Panc1 (cell line): ENCODE data around the gene ATP10A. TPM values are rescaled to one million over a fixed set of nuclear protein-coding genes. Genes with fewer than 3 reads are reported as not detected.

Source experiments
- ATAC-seq: fragments of 200-7000 bp; cut with Tn5 transposase; 2 replicates; pipeline ENCODE4 v1.9.1; 2020; ENCODE audit warnings: mild to moderate bottlenecking, moderate library complexity
- BruUV-seq: library from RNA; stranded (reverse); fragments of 400-500 nt; replicated peaks from 2 replicates; lab custom pipeline; 2021; lab: Mats Ljungman, UMichigan
- CTCF ChIA-PET: fragments of 300-600 bp; sonication (Branson Sonifier 250); formaldehyde crosslinking; loops from one replicate; lab custom pipeline; 2022; ENCODE audit warnings: antibody characterized with exemption; lab: Charles Lee
- POLR2A ChIA-PET: fragments of 300-600 bp; sonication (Branson Sonifier 250); formaldehyde crosslinking; loops from one replicate; lab custom pipeline; 2022; ENCODE audit warnings: antibody characterized with exemption; lab: Charles Lee
- DNase-seq: peaks from one replicate; pipeline ENCODE4 v3.0.0-alpha.2; 2010; ENCODE audit warnings: low read depth, low spot score
- H3K27ac ChIP-seq: 2 replicates; pipeline ENCODE4 v1.5.1; 2011; ENCODE audit warnings: mild to moderate bottlenecking, low read length, inconsistent platforms
- H3K27me3 ChIP-seq: fragments of 200-500 bp; sonication (Bioruptor generic); 2 replicates; pipeline ENCODE4 v1.6.0; 2014; ENCODE audit warnings: low read length, inconsistent platforms; ENCODE audit not compliant: control insufficient read depth, insufficient read depth
- H3K36me3 ChIP-seq: fragments of 200-500 bp; sonication (Bioruptor generic); 2 replicates; pipeline ENCODE4 v1.5.1; 2014; ENCODE audit warnings: inconsistent platforms, mild to moderate bottlenecking, low read length, moderate library complexity; ENCODE audit not compliant: control insufficient read depth, insufficient read depth
- H3K4me1 ChIP-seq: 2 replicates; pipeline ENCODE4 v1.5.1; 2011; ENCODE audit warnings: inconsistent platforms, mild to moderate bottlenecking, low read length, moderate library complexity; ENCODE audit not compliant: control insufficient read depth, insufficient read depth
- H3K4me3 ChIP-seq, 2 experiments: 2 replicates each; pipeline ENCODE4 v1.5.1; 2011 to 2012; ENCODE audit warnings: low read depth in 2 of 2, low read length in 2 of 2, mild to moderate bottlenecking in 2 of 2, inconsistent platforms in 1 of 2, moderate library complexity in 1 of 2
- H3K9me3 ChIP-seq: fragments of 200-500 bp; sonication (Bioruptor generic); 2 replicates; pipeline ENCODE4 v1.5.1; 2014; ENCODE audit warnings: low read depth, mild to moderate bottlenecking, inconsistent platforms, low read length, moderate library complexity; ENCODE audit not compliant: control insufficient read depth, insufficient read depth
- CTCF ChIP-seq: fragments of 450-650 bp; IDR thresholded peaks from 2 replicates; pipeline ENCODE4 v1.5.1; 2017; ENCODE audit warnings: mild to moderate bottlenecking
- POLR2AphosphoS5 ChIP-seq: IDR thresholded peaks from 2 replicates; pipeline ENCODE4 v1.6.1; 2012; ENCODE audit warnings: mild to moderate bottlenecking, low read depth, low read length, moderate library complexity
- SIN3A ChIP-seq: IDR thresholded peaks from 2 replicates; pipeline ENCODE4 v1.6.1; 2012; ENCODE audit warnings: low read depth, mild to moderate bottlenecking, low read length, moderate library complexity, borderline replicate concordance; ENCODE audit not compliant: insufficient read depth
- TCF7L2 ChIP-seq: IDR thresholded peaks from 2 replicates; pipeline ENCODE4 v1.6.1; 2011; ENCODE audit warnings: mild to moderate bottlenecking, low read depth, low read length, inconsistent platforms
- in situ Hi-C: cut with HindIII; loops from 2 replicates; pipeline ENCODE4 v1.10.0; 2016; ENCODE audit warnings: low sequenced_read_pairs, low pct_unique_long_range_greater_than_20kb
- intact Hi-C: fragments of 100-400 bp; cut with micrococcal nuclease; formaldehyde crosslinking; loops from one replicate; pipeline ENCODE4 v1.10.0; 2022; ENCODE audit not compliant: unreplicated experiment
- total RNA-seq: library from RNA; stranded (reverse); gene quantifications from one replicate; pipeline ENCODE4 v1.2.1, GENCODE V29; 2021; ENCODE audit not compliant: unreplicated experiment
- TF ChIP-seq, protein P1 (sequence below), 2 experiments: IDR thresholded peaks; 2 replicates each; pipeline ENCODE4 v1.6.1; 2011 to 2012; ENCODE audit warnings: low read depth in 2 of 2, control low read depth in 1 of 2, low read length in 1 of 2, mild to moderate bottlenecking in 1 of 2, moderate library complexity in 1 of 2; ENCODE audit not compliant: insufficient read depth in 1 of 2

ATP10A gene
- total RNA-seq, 1 experiment from 2014 or later, result 0.31 TPM

DNA sequence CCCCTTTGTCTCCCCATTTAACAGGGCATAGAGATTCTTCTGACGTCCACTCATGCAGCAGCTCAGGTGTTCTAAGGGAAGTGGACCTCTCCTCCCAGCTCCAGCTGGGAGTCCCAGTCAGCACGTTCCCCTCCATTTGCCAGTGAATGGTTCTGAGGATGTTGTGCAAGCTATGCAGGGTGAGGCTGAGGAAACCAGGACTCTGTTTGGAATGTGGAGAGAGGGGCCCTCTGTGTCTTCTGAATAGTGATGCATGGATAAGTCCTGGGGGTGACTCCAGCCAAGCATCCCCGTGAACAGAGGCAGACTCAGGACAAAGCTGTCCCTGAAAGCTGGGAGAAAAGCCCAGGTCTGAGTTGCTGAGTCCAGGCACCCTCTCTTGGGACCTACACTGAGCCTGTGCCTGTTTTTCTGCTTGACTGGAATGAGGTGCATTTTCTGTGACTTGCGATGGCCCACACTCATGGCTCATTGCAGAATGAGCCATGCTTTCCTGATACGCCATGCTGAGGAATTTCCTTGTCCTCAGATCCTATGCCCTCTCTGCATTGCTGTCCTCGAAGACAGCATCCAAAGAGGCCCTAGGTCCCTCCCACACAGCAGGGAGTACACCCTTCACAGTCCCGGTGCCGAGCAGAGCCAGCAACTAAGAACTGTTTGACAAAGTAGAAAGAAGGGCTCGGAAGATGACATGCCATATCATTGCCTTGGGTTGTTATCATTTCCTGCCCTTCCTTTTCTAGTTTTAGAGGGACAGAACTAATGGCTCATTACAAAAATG is 185.2 kb downstream of the ATP10A start:
- TF ChIP-seq, protein P1, sequence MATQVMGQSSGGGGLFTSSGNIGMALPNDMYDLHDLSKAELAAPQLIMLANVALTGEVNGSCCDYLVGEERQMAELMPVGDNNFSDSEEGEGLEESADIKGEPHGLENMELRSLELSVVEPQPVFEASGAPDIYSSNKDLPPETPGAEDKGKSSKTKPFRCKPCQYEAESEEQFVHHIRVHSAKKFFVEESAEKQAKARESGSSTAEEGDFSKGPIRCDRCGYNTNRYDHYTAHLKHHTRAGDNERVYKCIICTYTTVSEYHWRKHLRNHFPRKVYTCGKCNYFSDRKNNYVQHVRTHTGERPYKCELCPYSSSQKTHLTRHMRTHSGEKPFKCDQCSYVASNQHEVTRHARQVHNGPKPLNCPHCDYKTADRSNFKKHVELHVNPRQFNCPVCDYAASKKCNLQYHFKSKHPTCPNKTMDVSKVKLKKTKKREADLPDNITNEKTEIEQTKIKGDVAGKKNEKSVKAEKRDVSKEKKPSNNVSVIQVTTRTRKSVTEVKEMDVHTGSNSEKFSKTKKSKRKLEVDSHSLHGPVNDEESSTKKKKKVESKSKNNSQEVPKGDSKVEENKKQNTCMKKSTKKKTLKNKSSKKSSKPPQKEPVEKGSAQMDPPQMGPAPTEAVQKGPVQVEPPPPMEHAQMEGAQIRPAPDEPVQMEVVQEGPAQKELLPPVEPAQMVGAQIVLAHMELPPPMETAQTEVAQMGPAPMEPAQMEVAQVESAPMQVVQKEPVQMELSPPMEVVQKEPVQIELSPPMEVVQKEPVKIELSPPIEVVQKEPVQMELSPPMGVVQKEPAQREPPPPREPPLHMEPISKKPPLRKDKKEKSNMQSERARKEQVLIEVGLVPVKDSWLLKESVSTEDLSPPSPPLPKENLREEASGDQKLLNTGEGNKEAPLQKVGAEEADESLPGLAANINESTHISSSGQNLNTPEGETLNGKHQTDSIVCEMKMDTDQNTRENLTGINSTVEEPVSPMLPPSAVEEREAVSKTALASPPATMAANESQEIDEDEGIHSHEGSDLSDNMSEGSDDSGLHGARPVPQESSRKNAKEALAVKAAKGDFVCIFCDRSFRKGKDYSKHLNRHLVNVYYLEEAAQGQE (IDR thresholded peaks at IDR 0.05; ENCODE audit: insufficient read depth in 1 of 2, low read depth in 2 of 2, low read length in 1 of 2), result no peak
- TF ChIP-seq CTCF, result no peak
- no peak for TF ChIP-seq TCF7L2
- no peak for TF ChIP-seq POLR2AphosphoS5
- no peak for TF ChIP-seq SIN3A
- no peaks in the 10 kb centered on the region for H3K4me1 ChIP-seq
- intact Hi-C loops, result no loop called here
- H3K4me3 ChIP-seq, result no peak overlapping the region
- H3K9me3 ChIP-seq, result no peaks in the 10 kb centered on the region
- H3K36me3 ChIP-seq, result no peaks in the 10 kb centered on the region
- DNase-seq, result no peak
- no peaks in the 10 kb centered on the region for H3K27me3 ChIP-seq
- BruUV-seq, result no TSS peak
- CTCF ChIA-PET, result no interaction called here
- in situ Hi-C loops, result no loop called here
- H3K27ac ChIP-seq, result no peak overlapping the region
- POLR2A ChIA-PET, result no interaction called here
- no peak for ATAC-seq

DNA sequence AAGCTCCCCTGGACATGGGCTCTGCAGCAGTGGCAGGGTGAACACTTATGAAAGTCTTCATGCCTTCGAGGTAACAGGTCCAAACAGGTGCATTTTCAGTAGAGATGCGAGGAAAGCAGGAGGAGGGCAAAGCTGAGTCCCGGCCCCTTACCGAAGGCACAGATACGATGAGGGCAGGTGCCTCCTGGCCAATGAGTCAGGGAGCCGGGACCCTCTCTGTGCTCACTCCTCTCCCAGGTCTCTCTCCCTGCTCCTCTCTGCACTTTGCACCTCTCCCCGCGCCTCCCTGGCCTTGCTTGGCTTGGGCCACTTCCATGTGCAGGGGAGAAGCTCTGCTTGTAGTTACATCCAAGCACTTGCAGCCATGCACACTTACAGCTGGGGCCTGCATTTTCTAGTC is 187.1 kb downstream of the ATP10A start:
- intact Hi-C loops, result no loop called here
- H3K27me3 ChIP-seq, result no peaks in the 10 kb centered on the region
- BruUV-seq, result no TSS peak
- H3K27ac ChIP-seq, result no peak overlapping the region
- ChIA-PET CTCF (no interaction called here), POLR2A (no interaction called here)
- no peaks in the 10 kb centered on the region for H3K36me3 ChIP-seq
- ATAC-seq (no peak), DNase-seq (no peak)
- H3K4me3 ChIP-seq, result no peak overlapping the region
- TF ChIP-seq POLR2AphosphoS5, result no peak
- TF ChIP-seq CTCF, result no peak
- no peak for TF ChIP-seq SIN3A
- no peak for TF ChIP-seq TCF7L2
- TF ChIP-seq, protein P1 (IDR thresholded peaks at IDR 0.05; ENCODE audit: insufficient read depth in 1 of 2, low read depth in 2 of 2, low read length in 1 of 2), result no peak
- in situ Hi-C loops, result no loop called here
- no peaks in the 10 kb centered on the region for H3K9me3 ChIP-seq
- no peaks in the 10 kb centered on the region for H3K4me1 ChIP-seq
